Astrocyte (in vitro differentiated cells and primary cell): ENCODE measurements around the gene MICAL2.

Experiments
- CTCF ChIP-seq: IDR thresholded peaks from 2 replicates; pipeline ENCODE4 v1.5.1; 2011; ENCODE audit warnings: low read depth, mild to moderate bottlenecking, inconsistent platforms, low read length, moderate library complexity; ENCODE audit not compliant: insufficient read depth
- EZH2 ChIP-seq: IDR thresholded peaks from 2 replicates; pipeline ENCODE4 v1.6.1; 2012; ENCODE audit warnings: mild to moderate bottlenecking, low read length, inconsistent platforms; ENCODE audit not compliant: insufficient read depth

DNA sequence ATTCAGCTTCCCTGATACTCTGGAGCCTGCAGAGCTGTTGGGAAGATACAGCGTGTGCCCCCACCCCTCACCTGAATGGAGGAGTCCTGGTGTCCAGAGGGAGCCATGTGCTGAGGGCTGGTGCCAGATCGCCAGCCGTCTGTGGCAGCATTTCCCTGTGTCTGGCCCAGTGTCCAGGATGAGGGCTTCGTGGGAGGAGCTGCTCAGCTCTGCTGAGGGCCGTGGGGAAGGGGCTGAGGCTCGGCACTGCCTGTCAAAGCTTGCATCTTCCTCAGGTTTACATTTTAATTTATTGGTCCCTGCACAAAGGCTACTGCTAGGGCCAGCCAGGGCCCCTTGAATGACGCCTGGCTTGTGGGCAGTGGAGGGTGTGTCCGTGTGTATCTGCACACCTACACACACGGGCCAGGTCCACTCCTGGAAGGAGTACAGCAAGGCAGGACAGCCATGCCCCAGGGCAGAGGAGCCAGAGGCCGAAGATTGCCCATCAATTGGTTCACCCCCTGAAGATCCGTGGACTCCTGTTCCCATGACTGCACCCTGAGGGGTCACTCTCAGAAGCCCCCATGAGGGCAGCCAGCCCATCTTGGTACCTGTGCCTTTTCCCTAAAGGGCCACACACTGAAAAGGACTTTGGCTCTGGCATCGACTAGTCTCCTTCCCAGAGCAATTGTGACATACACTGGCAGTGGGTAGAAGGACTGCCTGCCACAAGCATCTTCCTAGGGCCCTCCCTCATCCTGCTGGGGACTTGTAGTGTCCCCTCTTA lies 159.2 kb downstream of the MICAL2 start:
- TF ChIP-seq CTCF: no peak
- TF ChIP-seq EZH2: no peak
